Stimulated activated CD8-positive, alpha-beta memory T cell treated with anti-CD3 and anti-CD28 coated beads, Interleukin-2, amount 100 ng/mL, for 48 hours (primary cell): ENCODE results near the gene AMBN.
"Not testable (repeated sequence)": the region's sequence is repeated elsewhere in the genome, so short reads cannot be mapped to it uniquely, and the experiment has no call there.

Experiments used
- DNase-seq, 2 donors: peaks; one replicate each; pipeline ENCODE4 v3.0.0-alpha.2; 2020; ENCODE audit warnings: low read depth in 2 of 2

Gene AMBN

GRCh38 chr4:70608324-70608723 lies 16.3 kb downstream of the AMBN start:
- no peak for DNase-seq

DNA sequence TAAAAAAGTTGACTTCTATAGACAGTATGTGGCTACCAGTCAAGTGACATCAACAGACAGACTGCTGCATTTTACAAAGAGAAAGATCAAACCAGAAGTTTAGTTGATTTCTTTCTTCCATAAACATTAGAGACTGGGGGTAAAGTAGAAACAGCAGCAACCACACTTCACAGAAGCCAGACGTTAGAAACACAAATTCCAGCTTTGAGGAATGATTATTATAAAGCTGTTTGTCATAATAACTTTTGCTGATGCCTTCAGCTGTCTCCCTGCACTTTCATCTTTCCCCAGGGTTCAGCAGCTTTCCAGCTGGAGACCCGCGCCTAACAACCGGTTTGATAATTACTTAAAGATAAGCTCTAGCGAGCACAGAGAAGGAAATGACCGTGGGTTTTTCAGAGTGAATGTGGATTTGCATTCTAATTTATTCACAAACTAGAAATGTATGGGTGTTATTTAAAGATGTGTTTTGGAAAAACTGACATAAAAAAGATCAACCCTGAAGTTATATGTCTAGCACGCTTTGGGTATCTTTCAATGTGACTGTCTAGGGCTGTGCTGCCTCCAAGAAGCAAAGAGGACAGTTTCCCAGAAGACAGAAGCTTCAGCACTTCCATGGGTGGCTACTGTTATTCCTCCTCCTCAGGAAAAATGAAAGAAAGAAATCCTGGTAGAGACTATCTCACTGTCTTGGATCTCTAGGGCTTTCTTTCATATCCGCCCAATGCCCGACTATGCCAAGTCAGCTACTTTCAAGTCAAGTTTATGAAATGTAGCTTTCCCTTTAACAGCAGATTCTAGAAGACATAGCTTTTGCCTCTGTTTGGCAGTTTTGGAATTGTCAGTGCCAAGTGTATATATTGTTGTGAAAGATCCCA lies 21.5 kb downstream of the AMBN start:
- DNase-seq = no peak

DNA sequence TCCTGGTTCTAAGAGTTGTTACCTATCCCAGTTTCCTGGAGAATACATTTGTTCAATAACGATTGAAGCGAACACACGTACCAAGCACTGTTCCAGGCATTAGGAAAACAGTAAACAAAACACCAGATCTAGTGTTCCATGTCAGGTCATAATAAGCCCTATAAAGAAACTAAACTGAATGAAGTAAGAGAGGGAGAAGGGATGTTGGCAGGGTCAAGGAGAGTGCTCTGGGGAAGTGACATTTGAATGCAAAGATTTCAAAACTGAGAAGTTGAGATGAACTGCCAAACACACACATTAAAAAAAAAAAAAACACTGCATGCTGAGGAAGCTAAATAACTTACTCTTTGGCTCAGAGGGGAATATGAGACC lies 22.1 kb downstream of the AMBN start:
- DNase-seq = no peak

DNA sequence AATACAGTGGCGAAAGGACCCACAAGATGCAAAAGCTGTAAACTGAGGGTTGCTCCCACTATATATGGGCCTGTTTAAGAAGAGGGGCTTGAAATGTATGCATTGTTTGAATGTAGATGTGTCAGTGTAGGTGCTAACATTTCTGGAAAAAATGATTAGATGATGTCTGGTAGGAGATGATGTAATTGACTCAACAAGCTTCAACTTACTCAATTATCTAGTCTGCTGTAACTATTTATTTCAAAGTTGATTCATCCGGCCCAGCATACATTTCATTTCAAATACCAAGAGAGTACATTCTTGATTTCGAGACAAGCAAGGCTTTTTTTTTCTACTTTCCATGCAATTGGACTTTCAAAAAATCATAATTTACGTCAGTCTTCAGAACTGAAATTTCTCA lies 27.2 kb downstream of the AMBN start:
- DNase-seq = no peak

DNA sequence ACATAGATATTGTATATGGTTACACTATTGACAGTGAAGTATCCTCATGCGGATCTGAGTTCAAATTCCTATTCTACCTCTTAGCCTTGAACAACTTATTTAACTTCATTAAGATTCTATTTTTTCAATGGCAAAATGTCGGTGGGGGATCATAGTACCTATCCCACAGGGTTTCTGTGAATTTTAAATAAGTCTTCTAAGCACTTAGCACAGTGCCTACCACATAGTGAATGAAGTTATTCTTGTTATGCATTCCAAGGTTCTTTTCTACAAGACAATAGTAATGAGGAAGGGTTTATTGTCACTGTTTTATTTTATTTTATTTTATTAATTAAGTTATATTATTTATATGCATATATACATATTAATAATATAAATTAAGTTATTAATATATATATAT lies 27.7 kb downstream of the AMBN start:
- no peak for DNase-seq

- no peak for DNase-seq
Observed at GRCh38 chr4:70623323-70623722, 31.3 kb downstream of the AMBN start.

GRCh38 chr4:70624226-70624793 lies 32.3 kb downstream of the AMBN start:
- no peak for DNase-seq

GRCh38 chr4:70627620-70628019 lies 35.6 kb downstream of the AMBN start:
- DNase-seq = no peak

- DNase-seq = no peak
Observed at GRCh38 chr4:70628444-70628843, 36.4 kb downstream of the AMBN start, which contains the start of gene ENAM. ENAM (plus strand) TSS chr4:70628744; CDS start chr4:70629501, 757 bp downstream.

DNA sequence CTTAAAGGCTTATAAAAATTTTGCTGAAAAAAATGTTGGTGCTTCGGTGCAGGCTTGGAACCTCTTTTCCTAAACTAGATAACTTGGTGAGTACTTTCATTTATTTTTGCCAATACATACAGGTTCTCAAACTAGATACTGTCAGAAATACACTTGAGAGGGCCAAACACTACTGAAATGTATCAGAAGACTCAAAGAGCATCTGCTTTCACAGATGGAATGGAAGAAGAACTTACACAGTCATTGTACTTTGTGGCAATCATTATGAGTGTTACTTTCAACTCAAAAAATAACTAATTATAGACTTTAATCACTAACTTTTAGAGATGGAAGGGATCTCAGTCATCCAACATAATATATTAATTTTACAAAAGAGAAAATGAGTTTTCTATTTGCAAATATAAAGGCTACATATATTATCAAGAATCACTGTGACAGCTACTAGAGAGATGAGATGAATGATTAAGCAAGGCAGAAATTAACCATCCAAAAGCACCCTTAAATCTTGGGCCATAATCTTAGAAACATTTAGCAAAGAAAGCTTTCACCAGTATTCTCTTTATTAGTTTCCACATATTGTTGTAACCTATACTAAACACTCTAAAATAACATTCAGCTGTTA lies 37.5 kb downstream of the AMBN start:
- no peak for DNase-seq

DNA sequence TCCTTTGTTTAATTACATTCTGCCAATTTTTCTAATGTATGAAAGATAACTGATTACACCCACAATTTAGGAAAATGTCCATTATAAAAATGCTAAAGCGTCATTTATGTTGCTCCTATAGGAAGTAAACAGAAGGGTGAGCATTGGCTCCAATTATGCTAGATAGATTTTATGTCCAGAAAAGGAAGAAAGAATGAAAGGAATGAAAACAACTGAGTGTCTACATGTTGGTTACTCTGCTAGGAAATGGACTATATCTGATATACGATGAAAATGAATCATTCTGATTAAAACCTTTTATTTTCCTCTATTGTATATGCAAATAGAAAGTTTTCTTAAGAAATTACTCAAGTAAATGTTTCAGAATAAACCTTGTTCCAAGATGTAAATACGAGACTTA lies 38.1 kb downstream of the AMBN start:
- no peak for DNase-seq

DNA sequence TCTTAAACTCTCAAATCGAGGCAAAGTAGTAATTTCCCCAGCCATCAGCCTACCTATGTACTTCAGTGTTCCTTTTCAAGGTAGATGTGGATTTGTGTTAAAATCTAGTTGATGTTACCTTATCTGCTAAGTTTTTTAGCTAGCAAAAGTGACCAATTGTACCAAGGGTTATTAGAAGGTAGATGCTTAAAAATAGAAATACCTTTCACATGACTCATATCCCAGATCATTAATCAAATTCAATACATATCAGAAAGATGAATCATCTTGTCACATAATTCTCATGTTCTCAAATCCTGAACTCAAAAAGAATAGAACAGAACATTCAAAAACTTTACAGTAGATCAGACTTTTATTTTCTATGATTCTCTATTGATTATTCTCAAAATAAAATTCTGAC lies 40.0 kb downstream of the AMBN start:
- no peak for DNase-seq

DNA sequence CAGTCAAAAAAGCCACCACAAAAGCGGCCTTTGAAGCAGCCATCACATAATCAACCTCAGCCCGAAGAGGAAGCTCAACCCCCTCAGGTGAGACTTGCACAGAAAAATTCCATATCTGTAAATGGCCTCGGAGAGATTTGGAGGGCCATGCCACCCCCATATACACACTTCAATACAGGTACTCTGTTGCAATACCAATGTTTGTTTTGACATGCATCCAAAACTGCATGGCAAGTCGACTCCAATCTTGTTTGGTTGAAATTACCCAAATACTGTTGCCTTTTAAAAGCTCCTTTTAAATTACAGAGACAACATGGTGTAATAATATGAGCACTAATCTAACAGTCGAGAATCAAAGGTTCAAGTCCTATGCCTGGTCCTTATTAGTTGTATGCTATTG lies 42.4 kb downstream of the AMBN start:
- no peak for DNase-seq

DNA sequence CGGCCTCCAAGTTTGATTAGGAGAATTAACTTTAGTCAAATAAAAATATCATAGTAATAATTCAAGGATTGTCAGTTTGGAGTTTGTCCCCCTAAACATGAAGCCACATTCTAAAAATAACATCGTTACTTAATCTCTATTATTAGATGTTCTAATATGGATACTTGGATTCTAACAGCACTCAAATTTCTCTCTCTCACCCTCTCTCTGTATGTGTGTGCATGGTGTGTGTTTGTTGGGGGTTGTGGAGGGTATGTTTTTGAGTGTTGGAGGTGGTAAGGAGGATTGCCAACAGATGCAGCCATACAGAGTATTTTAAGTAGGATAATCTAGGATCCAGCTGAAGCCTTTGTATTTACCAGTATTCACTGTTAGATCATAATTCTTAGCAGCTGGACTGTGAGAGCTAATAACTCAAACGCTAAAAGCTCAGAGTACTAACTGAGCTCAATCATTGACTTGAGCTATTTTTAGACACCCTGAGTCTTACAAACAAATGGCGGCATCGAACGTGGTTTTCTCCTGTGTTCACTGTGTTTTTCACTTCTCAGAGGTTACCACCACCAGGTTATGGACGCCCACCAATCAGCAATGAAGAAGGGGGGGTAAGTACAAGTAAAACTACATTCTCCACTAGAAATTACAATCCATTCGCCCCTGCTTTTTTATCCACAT lies 45.3 kb downstream of the AMBN start:
- no peak for DNase-seq

- DNase-seq = no peak
Observed at GRCh38 chr4:70640192-70640591, 48.1 kb downstream of the AMBN start.

- DNase-seq = not testable (repeated sequence)
Observed at GRCh38 chr4:70650741-70651140, 58.7 kb downstream of the AMBN start.

GRCh38 chr4:70651864-70652506 lies 59.9 kb downstream of the AMBN start:
- DNase-seq = no peak

DNA sequence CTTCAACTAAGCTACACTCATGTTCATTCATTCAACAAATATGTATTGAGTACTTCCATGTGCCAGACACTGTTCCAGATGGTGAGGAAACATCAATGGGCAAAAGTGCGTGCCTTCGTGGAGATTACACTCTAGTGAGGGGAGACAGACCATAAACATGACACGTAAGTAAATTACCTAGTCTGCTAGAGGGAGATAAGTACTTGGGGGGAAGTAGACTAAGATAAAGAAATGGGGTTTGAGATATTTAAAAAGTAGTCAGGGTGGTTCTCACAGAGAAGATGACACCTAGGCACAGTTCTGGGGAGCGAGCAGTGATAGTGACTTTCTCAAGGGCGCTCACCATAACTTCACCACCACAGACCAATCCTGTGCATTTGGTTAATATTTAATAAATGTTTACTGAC lies 62.6 kb downstream of the AMBN start:
- DNase-seq = no peak
